Keratinocyte (primary cell): Measurements from ENCODE around the gene KLF6. TPM values are rescaled to one million over a fixed set of nuclear protein-coding genes. Genes with fewer than 3 reads are reported as not detected.

ENCODE experiments used
- DNase-seq: peaks from one replicate; pipeline ENCODE4 v3.0.0-alpha.2; 2011; ENCODE audit warnings: low read depth, missing footprints, low spot score
- FAIRE-seq: peaks from 2 replicates; lab custom pipeline; 2011; peaks lifted over from hg19 to GRCh38; lab: Jason Lieb, UNC
- H2AFZ ChIP-seq: 2 replicates; pipeline ENCODE4 v1.6.0; 2012; ENCODE audit warnings: low read length, control low read depth, inconsistent platforms; ENCODE audit not compliant: control insufficient read depth
- H3K27ac ChIP-seq: 2 replicates; pipeline ENCODE4 v1.5.1; 2011; ENCODE audit warnings: low read length; ENCODE audit not compliant: control insufficient read depth, insufficient read depth
- H3K27me3 ChIP-seq: 3 replicates; pipeline ENCODE4 v1.6.0; 2011; ENCODE audit warnings: low read length; ENCODE audit not compliant: control insufficient read depth, insufficient read depth; ENCODE audit errors: extremely low read depth
- H3K36me3 ChIP-seq, 2 experiments: 2 replicates in 1 of 2; 3 replicates in 1 of 2; pipeline ENCODE4 v1.5.1; 2011; ENCODE audit warnings: low read length in 2 of 2, mild to moderate bottlenecking in 1 of 2; ENCODE audit not compliant: control insufficient read depth in 2 of 2, insufficient read depth in 2 of 2; ENCODE audit errors: extremely low read depth in 1 of 2
- H3K4me1 ChIP-seq: 3 replicates; pipeline ENCODE4 v1.5.1; 2011; ENCODE audit warnings: low read length; ENCODE audit not compliant: control insufficient read depth, insufficient read depth; ENCODE audit errors: extremely low read depth
- H3K4me2 ChIP-seq: 3 replicates; pipeline ENCODE4 v1.6.0; 2011; ENCODE audit warnings: low read depth, low read length; ENCODE audit not compliant: control insufficient read depth, insufficient read depth; ENCODE audit errors: extremely low read depth
- H3K4me3 ChIP-seq, 3 experiments: fragments of 200-600 bp in 1 of 3; sonication (generic) in 1 of 3; 2 replicates in 2 of 3; 3 replicates in 1 of 3; pipeline ENCODE4 v1.5.1; 2011 to 2016; ENCODE audit warnings: low read length in 3 of 3, mild to moderate bottlenecking in 3 of 3, control low read depth in 2 of 3, inconsistent platforms in 1 of 3, low read depth in 1 of 3, mixed read lengths in 1 of 3, mixed run types in 1 of 3, moderate library complexity in 1 of 3; ENCODE audit not compliant: control insufficient read depth in 2 of 3, insufficient read depth in 2 of 3; ENCODE audit errors: extremely low read depth in 1 of 3
- H3K79me2 ChIP-seq: 2 replicates; pipeline ENCODE4 v1.6.0; 2012; ENCODE audit warnings: low read length; ENCODE audit not compliant: control insufficient read depth, insufficient read depth
- H3K9ac ChIP-seq: 3 replicates; pipeline ENCODE4 v1.6.0; 2011; ENCODE audit warnings: low read length; ENCODE audit not compliant: control insufficient read depth, insufficient read depth; ENCODE audit errors: extremely low read depth
- H3K9me1 ChIP-seq: 3 replicates; pipeline ENCODE4 v1.6.0; 2011; ENCODE audit warnings: low read length; ENCODE audit not compliant: control insufficient read depth, insufficient read depth; ENCODE audit errors: extremely low read depth
- H3K9me3 ChIP-seq: 2 replicates; pipeline ENCODE4 v1.5.1; 2012; ENCODE audit warnings: low read depth, low read length; ENCODE audit not compliant: control insufficient read depth
- H4K20me1 ChIP-seq: 3 replicates; pipeline ENCODE4 v1.6.0; 2011; ENCODE audit warnings: low read length; ENCODE audit not compliant: control insufficient read depth, insufficient read depth; ENCODE audit errors: extremely low read depth
- EZH2 ChIP-seq: IDR thresholded peaks from one replicate; pipeline ENCODE4 v1.6.1; 2012; ENCODE audit warnings: inconsistent platforms, mild to moderate bottlenecking, low read length, moderate library complexity
- dilution Hi-C: fragments of 300-500 bp; cut with MboI; formaldehyde crosslinking; loops from one replicate; pipeline ENCODE4 v1.7.0; 2020; ENCODE audit warnings: low sequenced_read_pairs; ENCODE audit not compliant: extremely low pct_ligation_motif_present
- polyA plus RNA-seq, 5 experiments: library from polyadenylated mRNA; depleted of rRNA in 3 of 5; stranded (reverse) in 3 of 5; stranded (forward) in 1 of 5; unstranded in 1 of 5; fragments of >200 nt; gene quantifications; 1 replicate in 1 of 5; 2 replicates in 3 of 5; 3 replicates in 1 of 5; pipeline versions ENCODE4 v1.2.1 to v1.2.3, GENCODE V29; 2011 to 2012; ENCODE audit warnings: missing spikeins in 2 of 5, low read depth in 1 of 5, low replicate concordance in 1 of 5
- TF ChIP-seq, protein P1 (sequence below), 3 experiments: IDR thresholded peaks in 1 of 3; conservative IDR thresholded peaks in 1 of 3; optimal IDR thresholded peaks in 1 of 3; 2 replicates in 2 of 3; 3 replicates in 1 of 3; pipeline versions ENCODE3 to v1.5.1; 2011; ENCODE audit warnings: low read length in 3 of 3, mild to moderate bottlenecking in 3 of 3, moderate library complexity in 2 of 3, control low read depth in 1 of 3, inconsistent platforms in 1 of 3; ENCODE audit not compliant: insufficient read depth in 2 of 3; ENCODE audit errors: extremely low read depth in 1 of 3

Gene KLF6
- polyA plus RNA-seq, 1 donor (not counting 4 experiments of a cell fraction or from before 2014, with no cell fraction given): 250 TPM

DNA sequence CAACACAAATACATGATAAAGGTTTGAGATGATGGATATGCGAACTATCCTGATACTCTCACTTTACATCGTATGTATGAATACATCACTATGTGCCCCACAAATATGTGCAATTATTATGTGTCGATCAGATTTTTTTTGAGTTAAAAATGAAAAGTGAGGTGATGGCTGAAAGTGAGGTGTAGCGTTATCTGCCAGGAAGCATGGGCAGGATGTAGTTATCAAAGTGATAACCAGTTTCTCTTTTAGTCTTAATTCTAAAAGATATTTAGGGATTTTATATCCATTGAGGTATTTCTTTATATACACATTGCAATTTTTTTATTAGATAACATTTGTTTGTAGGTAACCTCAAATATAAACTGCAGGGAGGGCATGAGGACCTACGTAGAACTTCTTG is 15.6 kb upstream of the KLF6 start:
- no peak for DNase-seq
- dilution Hi-C loops: no loop called here
- no peak overlapping the region for H3K4me2 ChIP-seq
- H3K9me1 ChIP-seq: no peaks in the 10 kb centered on the region
- H3K27ac ChIP-seq: no peak overlapping the region
- no peaks in the 10 kb centered on the region for H3K27me3 ChIP-seq
- no peaks in the 10 kb centered on the region for H4K20me1 ChIP-seq
- H3K9me3 ChIP-seq: no peaks in the 10 kb centered on the region
- H3K36me3 ChIP-seq: no peaks in the 10 kb centered on the region
- no peak overlapping the region for H3K9ac ChIP-seq
- no peaks in the 10 kb centered on the region for H3K79me2 ChIP-seq
- no peak for TF ChIP-seq EZH2
- TF ChIP-seq, protein P1, sequence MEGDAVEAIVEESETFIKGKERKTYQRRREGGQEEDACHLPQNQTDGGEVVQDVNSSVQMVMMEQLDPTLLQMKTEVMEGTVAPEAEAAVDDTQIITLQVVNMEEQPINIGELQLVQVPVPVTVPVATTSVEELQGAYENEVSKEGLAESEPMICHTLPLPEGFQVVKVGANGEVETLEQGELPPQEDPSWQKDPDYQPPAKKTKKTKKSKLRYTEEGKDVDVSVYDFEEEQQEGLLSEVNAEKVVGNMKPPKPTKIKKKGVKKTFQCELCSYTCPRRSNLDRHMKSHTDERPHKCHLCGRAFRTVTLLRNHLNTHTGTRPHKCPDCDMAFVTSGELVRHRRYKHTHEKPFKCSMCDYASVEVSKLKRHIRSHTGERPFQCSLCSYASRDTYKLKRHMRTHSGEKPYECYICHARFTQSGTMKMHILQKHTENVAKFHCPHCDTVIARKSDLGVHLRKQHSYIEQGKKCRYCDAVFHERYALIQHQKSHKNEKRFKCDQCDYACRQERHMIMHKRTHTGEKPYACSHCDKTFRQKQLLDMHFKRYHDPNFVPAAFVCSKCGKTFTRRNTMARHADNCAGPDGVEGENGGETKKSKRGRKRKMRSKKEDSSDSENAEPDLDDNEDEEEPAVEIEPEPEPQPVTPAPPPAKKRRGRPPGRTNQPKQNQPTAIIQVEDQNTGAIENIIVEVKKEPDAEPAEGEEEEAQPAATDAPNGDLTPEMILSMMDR (optimal IDR thresholded peaks at IDR 0.05 in 1 of 3, IDR thresholded peaks at IDR 0.05 in 1 of 3, conservative IDR thresholded peaks at IDR 0.05 in 1 of 3; ENCODE audit: extremely low read depth in 1 of 3, insufficient read depth in 2 of 3, low read length in 3 of 3): no peak
- FAIRE-seq: no peak
- H2AFZ ChIP-seq: no peak overlapping the region
- no peak overlapping the region for H3K4me3 ChIP-seq
- H3K4me1 ChIP-seq: peaks cover 15% of the 10 kb centered on the region

DNA sequence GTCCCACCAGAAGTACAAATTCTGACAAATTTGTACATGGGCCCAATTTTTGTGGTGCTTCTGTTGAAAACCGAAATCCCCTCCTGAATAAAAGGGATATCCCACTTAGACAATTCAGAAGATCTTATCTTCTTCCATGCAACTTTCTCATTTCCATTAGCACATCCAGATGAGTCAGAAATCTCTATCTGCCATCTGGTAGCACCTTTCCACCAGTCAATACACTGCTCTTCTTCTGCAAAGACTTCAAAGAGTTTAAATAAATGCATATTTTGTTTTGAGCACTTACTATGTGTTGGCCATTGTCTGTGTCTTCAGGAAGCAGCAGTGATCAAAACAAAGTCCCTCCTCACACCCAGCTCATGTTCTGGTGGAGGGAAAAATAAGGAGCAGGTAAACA is 12.7 kb upstream of the KLF6 start:
- Histone ChIP-seq H3K4me2 (no peak overlapping the region), H3K27me3 (no peaks in the 10 kb centered on the region), H2AFZ (no peak overlapping the region), H3K27ac (no peak overlapping the region), H3K9me3 (peaks cover 2% of the 10 kb centered on the region), H3K4me3 (no peak overlapping the region), H3K9ac (no peak overlapping the region), H3K9me1 (no peaks in the 10 kb centered on the region), H3K36me3 (no peaks in the 10 kb centered on the region), H3K79me2 (no peaks in the 10 kb centered on the region), H4K20me1 (no peaks in the 10 kb centered on the region), H3K4me1 (no peaks in the 10 kb centered on the region)
- DNase-seq: no peak
- FAIRE-seq: no peak
- TF ChIP-seq EZH2: no peak
- TF ChIP-seq, protein P1 (optimal IDR thresholded peaks at IDR 0.05 in 1 of 3, IDR thresholded peaks at IDR 0.05 in 1 of 3, conservative IDR thresholded peaks at IDR 0.05 in 1 of 3; ENCODE audit: extremely low read depth in 1 of 3, insufficient read depth in 2 of 3, low read length in 3 of 3): no peak
- dilution Hi-C loops: no loop called here
